ENCODE results near the gene OTOF. TPM values are rescaled to one million over a fixed set of nuclear protein-coding genes. Genes with fewer than 3 reads are reported as not detected.

The OTOF gene
- total and polyA plus RNA-seq, 2 of the 13 experiments (the other 11 are each of a cell fraction or from before 2014, with no cell fraction given): 0.04 TPM; not detected in 1

DNA sequence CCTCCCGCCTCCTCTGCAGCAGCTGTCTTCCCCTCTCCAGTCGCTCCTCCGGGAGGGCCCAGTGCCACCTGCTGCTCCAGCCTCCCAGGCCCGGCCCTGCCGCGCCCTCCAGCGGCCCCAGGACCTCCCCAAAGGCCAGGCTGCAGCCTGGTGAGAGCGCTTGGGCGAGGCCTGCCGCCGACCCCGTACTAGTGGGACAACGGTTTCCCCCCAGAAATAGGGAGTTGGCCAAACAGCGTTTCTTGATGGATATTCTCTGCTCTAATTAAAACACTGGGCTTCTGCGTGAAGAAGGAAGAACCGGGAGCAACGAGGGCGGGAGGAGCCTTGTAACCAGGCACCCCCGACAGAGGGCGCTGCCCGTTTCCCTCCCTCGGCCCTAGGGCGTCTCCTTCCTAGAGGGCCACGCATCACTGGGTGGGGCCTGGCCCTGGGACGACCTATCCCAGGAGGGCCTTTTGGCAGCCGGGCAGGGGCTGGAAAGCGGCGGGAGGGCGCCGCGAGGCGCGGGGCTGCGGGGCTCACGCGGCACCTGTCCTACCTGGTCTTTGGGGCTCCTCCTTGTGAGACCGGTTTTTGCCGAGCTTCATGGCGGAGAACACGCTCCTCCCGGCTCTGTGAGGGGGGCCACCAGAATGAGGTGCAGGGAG is 25.4 kb upstream of the OTOF start (continued):
- TF ChIP-seq, protein P1, sequence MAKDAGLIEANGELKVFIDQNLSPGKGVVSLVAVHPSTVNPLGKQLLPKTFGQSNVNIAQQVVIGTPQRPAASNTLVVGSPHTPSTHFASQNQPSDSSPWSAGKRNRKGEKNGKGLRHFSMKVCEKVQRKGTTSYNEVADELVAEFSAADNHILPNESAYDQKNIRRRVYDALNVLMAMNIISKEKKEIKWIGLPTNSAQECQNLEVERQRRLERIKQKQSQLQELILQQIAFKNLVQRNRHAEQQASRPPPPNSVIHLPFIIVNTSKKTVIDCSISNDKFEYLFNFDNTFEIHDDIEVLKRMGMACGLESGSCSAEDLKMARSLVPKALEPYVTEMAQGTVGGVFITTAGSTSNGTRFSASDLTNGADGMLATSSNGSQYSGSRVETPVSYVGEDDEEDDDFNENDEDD (CRISPR knock-in tag; IDR thresholded peaks at IDR 0.05; ENCODE audit: borderline replicate concordance): peak; percentile 30; the same call in 1 of the 2 replicates
- TF ChIP-seq MEIS1 (CRISPR knock-in tag; IDR thresholded peaks at IDR 0.05; ENCODE audit: borderline replicate concordance) (no peak), ETV6 (CRISPR knock-in tag; conservative IDR thresholded peaks at IDR 0.05) (no peak), SP2 (CRISPR knock-in tag; IDR thresholded peaks at IDR 0.05) (peak; percentile 22; the same call in 1 of the 2 replicates), ZNF230 (CRISPR knock-in tag; IDR thresholded peaks at IDR 0.05) (no peak), SSRP1 (CRISPR knock-in tag; IDR thresholded peaks at IDR 0.05) (no peak), RXRA (CRISPR knock-in tag; IDR thresholded peaks at IDR 0.05) (peak; percentile 49; the same call in 1 of the 2 replicates), ATF7-NPFF (CRISPR knock-in tag; IDR thresholded peaks at IDR 0.05; ENCODE audit: low read depth) (0 out of 2 replicates have a peak, but pooled peaks have one; percentile 34)
- TF ChIP-seq, protein P2, sequence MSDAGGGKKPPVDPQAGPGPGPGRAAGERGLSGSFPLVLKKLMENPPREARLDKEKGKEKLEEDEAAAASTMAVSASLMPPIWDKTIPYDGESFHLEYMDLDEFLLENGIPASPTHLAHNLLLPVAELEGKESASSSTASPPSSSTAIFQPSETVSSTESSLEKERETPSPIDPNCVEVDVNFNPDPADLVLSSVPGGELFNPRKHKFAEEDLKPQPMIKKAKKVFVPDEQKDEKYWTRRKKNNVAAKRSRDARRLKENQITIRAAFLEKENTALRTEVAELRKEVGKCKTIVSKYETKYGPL (CRISPR knock-in tag; IDR thresholded peaks at IDR 0.05): no peak
- TF ChIP-seq, protein P3, sequence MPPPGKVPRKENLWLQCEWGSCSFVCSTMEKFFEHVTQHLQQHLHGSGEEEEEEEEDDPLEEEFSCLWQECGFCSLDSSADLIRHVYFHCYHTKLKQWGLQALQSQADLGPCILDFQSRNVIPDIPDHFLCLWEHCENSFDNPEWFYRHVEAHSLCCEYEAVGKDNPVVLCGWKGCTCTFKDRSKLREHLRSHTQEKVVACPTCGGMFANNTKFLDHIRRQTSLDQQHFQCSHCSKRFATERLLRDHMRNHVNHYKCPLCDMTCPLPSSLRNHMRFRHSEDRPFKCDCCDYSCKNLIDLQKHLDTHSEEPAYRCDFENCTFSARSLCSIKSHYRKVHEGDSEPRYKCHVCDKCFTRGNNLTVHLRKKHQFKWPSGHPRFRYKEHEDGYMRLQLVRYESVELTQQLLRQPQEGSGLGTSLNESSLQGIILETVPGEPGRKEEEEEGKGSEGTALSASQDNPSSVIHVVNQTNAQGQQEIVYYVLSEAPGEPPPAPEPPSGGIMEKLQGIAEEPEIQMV (CRISPR knock-in tag; IDR thresholded peaks at IDR 0.05; ENCODE audit: low read depth): no peak
- TF ChIP-seq, protein P4, sequence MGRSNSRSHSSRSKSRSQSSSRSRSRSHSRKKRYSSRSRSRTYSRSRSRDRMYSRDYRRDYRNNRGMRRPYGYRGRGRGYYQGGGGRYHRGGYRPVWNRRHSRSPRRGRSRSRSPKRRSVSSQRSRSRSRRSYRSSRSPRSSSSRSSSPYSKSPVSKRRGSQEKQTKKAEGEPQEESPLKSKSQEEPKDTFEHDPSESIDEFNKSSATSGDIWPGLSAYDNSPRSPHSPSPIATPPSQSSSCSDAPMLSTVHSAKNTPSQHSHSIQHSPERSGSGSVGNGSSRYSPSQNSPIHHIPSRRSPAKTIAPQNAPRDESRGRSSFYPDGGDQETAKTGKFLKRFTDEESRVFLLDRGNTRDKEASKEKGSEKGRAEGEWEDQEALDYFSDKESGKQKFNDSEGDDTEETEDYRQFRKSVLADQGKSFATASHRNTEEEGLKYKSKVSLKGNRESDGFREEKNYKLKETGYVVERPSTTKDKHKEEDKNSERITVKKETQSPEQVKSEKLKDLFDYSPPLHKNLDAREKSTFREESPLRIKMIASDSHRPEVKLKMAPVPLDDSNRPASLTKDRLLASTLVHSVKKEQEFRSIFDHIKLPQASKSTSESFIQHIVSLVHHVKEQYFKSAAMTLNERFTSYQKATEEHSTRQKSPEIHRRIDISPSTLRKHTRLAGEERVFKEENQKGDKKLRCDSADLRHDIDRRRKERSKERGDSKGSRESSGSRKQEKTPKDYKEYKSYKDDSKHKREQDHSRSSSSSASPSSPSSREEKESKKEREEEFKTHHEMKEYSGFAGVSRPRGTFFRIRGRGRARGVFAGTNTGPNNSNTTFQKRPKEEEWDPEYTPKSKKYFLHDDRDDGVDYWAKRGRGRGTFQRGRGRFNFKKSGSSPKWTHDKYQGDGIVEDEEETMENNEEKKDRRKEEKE (IDR thresholded peaks at IDR 0.05): no peak
- TF ChIP-seq, protein P5, sequence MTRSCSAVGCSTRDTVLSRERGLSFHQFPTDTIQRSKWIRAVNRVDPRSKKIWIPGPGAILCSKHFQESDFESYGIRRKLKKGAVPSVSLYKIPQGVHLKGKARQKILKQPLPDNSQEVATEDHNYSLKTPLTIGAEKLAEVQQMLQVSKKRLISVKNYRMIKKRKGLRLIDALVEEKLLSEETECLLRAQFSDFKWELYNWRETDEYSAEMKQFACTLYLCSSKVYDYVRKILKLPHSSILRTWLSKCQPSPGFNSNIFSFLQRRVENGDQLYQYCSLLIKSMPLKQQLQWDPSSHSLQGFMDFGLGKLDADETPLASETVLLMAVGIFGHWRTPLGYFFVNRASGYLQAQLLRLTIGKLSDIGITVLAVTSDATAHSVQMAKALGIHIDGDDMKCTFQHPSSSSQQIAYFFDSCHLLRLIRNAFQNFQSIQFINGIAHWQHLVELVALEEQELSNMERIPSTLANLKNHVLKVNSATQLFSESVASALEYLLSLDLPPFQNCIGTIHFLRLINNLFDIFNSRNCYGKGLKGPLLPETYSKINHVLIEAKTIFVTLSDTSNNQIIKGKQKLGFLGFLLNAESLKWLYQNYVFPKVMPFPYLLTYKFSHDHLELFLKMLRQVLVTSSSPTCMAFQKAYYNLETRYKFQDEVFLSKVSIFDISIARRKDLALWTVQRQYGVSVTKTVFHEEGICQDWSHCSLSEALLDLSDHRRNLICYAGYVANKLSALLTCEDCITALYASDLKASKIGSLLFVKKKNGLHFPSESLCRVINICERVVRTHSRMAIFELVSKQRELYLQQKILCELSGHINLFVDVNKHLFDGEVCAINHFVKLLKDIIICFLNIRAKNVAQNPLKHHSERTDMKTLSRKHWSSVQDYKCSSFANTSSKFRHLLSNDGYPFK (CRISPR knock-in tag; IDR thresholded peaks at IDR 0.05; ENCODE audit: borderline replicate concordance): peak; percentile 19; the same call in 1 of the 2 replicates

Data from HepG2 (cell line).